K562 (cell line): ENCODE data around the gene CPTP. TPM values are rescaled to one million over a fixed set of nuclear protein-coding genes. Genes with fewer than 3 reads are reported as not detected.

Experiments used
- ATAC-seq: fragments of 200-7000 bp; cut with Tn5 transposase; 3 replicates; pipeline ENCODE4 v1.9.1; 2020; ENCODE audit warnings: moderate library complexity
- BruUV-seq: library from RNA; stranded (reverse); fragments of 400-500 nt; replicated peaks from 2 replicates; lab custom pipeline; 2021; lab: Mats Ljungman, UMichigan
- CTCF ChIA-PET: fragments of 300-600 bp; formaldehyde crosslinking; extraction: SDS; loops from one replicate; lab custom pipeline; 2021; ENCODE audit warnings: low intra/inter-chr PET ratio; lab: Yijun Ruan, JAX
- POLR2A ChIA-PET: fragments of 300-600, 350-650 bp; sonication (Branson Sonifier 250); formaldehyde crosslinking; extraction: SDS; loops from one replicate; lab custom pipeline; 2021; ENCODE audit warnings: antibody characterized with exemption, inconsistent platforms; lab: Yijun Ruan, JAX
- DNase-seq, 4 experiments: peaks; one replicate each; pipeline versions ENCODE4 v3.0.0 to v3.0.0-alpha.2; 2011 to 2018; ENCODE audit warnings: low spot score in 3 of 4, mixed read lengths in 3 of 4; ENCODE audit errors: extremely low read depth in 1 of 4
- FAIRE-seq: peaks from 2 replicates; lab custom pipeline; 2011; peaks lifted over from hg19 to GRCh38; lab: Jason Lieb, UNC
- H2AFZ ChIP-seq: 2 replicates; pipeline ENCODE4 v1.6.0; 2011; ENCODE audit warnings: low read depth, low read length, control low read depth, inconsistent platforms
- H3K27ac ChIP-seq: fragments of 200-600 bp; 3 replicates; pipeline ENCODE4 v1.8.0; 2011; ENCODE audit warnings: low read depth, mild to moderate bottlenecking, control low read depth, inconsistent platforms, low read length, moderate library complexity, mixed read lengths; ENCODE audit errors: extremely low read depth
- H3K27me3 ChIP-seq, 2 experiments: fragments of 300-600 bp in 1 of 2; 2 replicates in 1 of 2; 3 replicates in 1 of 2; pipeline versions ENCODE4 v1.6.0 to v1.8.0; 2011; ENCODE audit warnings: inconsistent platforms in 2 of 2, low read length in 2 of 2, mild to moderate bottlenecking in 1 of 2, mixed read lengths in 1 of 2, moderate library complexity in 1 of 2; ENCODE audit not compliant: control insufficient read depth in 2 of 2, insufficient read depth in 2 of 2
- H3K36me3 ChIP-seq: fragments of 300-600 bp; 3 replicates; pipeline ENCODE4 v1.8.0; 2011; ENCODE audit warnings: mild to moderate bottlenecking, low read length, inconsistent platforms; ENCODE audit not compliant: control insufficient read depth, insufficient read depth
- H3K4me1 ChIP-seq, 2 experiments: fragments of 200-600 bp in 1 of 2; replicated peaks in 1 of 2; 2 replicates in 1 of 2; 3 replicates in 1 of 2; pipeline versions ENCODE4 v1.5.1 to v1.8.0; 2011; ENCODE audit warnings: inconsistent platforms in 2 of 2, low read length in 2 of 2, mild to moderate bottlenecking in 1 of 2, mixed read lengths in 1 of 2, moderate library complexity in 1 of 2; ENCODE audit not compliant: control insufficient read depth in 2 of 2, insufficient read depth in 2 of 2
- H3K4me2 ChIP-seq: 2 replicates; pipeline ENCODE4 v1.6.1; 2011; ENCODE audit warnings: low read length, control low read depth, inconsistent platforms, mixed read lengths; ENCODE audit not compliant: insufficient read depth
- H3K4me3 ChIP-seq: fragments of 200-600 bp; sonication (generic), shearing (Covaris generic); 2 replicates; pipeline ENCODE4 v1.5.1; 2016; ENCODE audit warnings: control low read depth, inconsistent platforms
- H3K79me2 ChIP-seq: fragments of 200-600 bp; 3 replicates; pipeline ENCODE4 v1.8.0; 2011; ENCODE audit warnings: low read length, inconsistent platforms; ENCODE audit not compliant: control insufficient read depth, insufficient read depth
- H3K9ac ChIP-seq, 2 experiments: 2 replicates each; pipeline versions ENCODE4 v1.6.0 to v1.6.1; 2011; ENCODE audit warnings: low read depth in 2 of 2, low read length in 2 of 2, control low read depth in 1 of 2, inconsistent platforms in 1 of 2, mild to moderate bottlenecking in 1 of 2, mixed read lengths in 1 of 2; ENCODE audit not compliant: insufficient read depth in 1 of 2
- H3K9me1 ChIP-seq: one replicate; pipeline ENCODE4 v1.6.0; 2011; ENCODE audit warnings: inconsistent platforms, mild to moderate bottlenecking, low read length, moderate library complexity; ENCODE audit not compliant: control insufficient read depth, insufficient read depth
- H3K9me3 ChIP-seq: replicated peaks from 2 replicates; pipeline ENCODE4 v1.5.1; 2011; ENCODE audit warnings: low read depth, low read length, inconsistent platforms; ENCODE audit not compliant: control insufficient read depth, insufficient read depth
- H4K20me1 ChIP-seq: replicated peaks from 2 replicates; pipeline ENCODE4 v1.6.1; 2011; ENCODE audit warnings: low read length, inconsistent platforms, mixed read lengths; ENCODE audit not compliant: control insufficient read depth, insufficient read depth
- E2F5 ChIP-seq: sonication (generic); formaldehyde crosslinking; IDR thresholded peaks from 2 replicates; pipeline ENCODE4 v1.8.0; 2022; ENCODE audit warnings: mild to moderate bottlenecking, missing genetic modification reagents
- E2F8 ChIP-seq: fragments of 450-650 bp; IDR thresholded peaks from 2 replicates; pipeline ENCODE4 v1.7.1; 2018; ENCODE audit warnings: mild to moderate bottlenecking, low read depth; ENCODE audit not compliant: partially characterized antibody
- FOSL1 ChIP-seq: fragments of 200-800 bp; sonication (Bioruptor generic); conservative IDR thresholded peaks from 2 replicates; pipeline ENCODE4 v1.6.1; 2016; ENCODE audit warnings: missing genetic modification characterization, missing compliant biosample characterization
- HEY1 ChIP-seq: fragments of 250-450 bp; sonication (Bioruptor Pico); IDR thresholded peaks from 2 replicates; pipeline ENCODE4 v1.5.0; 2020; ENCODE audit warnings: mild to moderate bottlenecking, moderate library complexity, borderline replicate concordance
- HMGN3 ChIP-seq: IDR thresholded peaks from 2 replicates; pipeline ENCODE4 v1.6.1; 2011; ENCODE audit warnings: borderline replicate concordance, low read depth, mild to moderate bottlenecking, mixed read lengths, low read length; ENCODE audit not compliant: insufficient read length; ENCODE audit errors: extremely low read depth
- KLF1 ChIP-seq: fragments of 450-650 bp; IDR thresholded peaks from 2 replicates; pipeline ENCODE4 v1.6.1; 2016; ENCODE audit warnings: missing genetic modification characterization, missing compliant biosample characterization
- PATZ1 ChIP-seq: fragments of 250-450 bp; sonication (Bioruptor Pico); IDR thresholded peaks from 2 replicates; pipeline ENCODE4 v1.5.0; 2020; ENCODE audit warnings: mild to moderate bottlenecking, borderline replicate concordance
- POLR2G ChIP-seq: fragments of 200-400 bp; formaldehyde crosslinking; IDR thresholded peaks from 2 replicates; pipeline ENCODE4 v1.6.1; 2017; ENCODE audit warnings: low read depth, mild to moderate bottlenecking, antibody characterized with exemption, low read length, moderate library complexity
- SRSF3 ChIP-seq: fragments of 200-400 bp; formaldehyde crosslinking; IDR thresholded peaks from 2 replicates; pipeline ENCODE4 v1.6.1; 2016; ENCODE audit warnings: mild to moderate bottlenecking, low read length, moderate library complexity; ENCODE audit not compliant: insufficient read depth
- SUPT5H ChIP-seq: fragments of 450-650 bp; IDR thresholded peaks from 2 replicates; pipeline ENCODE4 v1.6.1; 2016
- U2AF2 ChIP-seq: fragments of 200-400 bp; formaldehyde crosslinking; optimal IDR thresholded peaks from 2 replicates; pipeline ENCODE3; 2017; ENCODE audit warnings: low read depth, mild to moderate bottlenecking, low read length
- ZNF586 ChIP-seq: fragments of 450-650 bp; formaldehyde crosslinking; conservative IDR thresholded peaks from 2 replicates; pipeline ENCODE4 v1.4.0; 2020; ENCODE audit warnings: mild to moderate bottlenecking, moderate library complexity
- ZNF707 ChIP-seq: fragments of 250-450 bp; sonication (Bioruptor Pico); conservative IDR thresholded peaks from 2 replicates; pipeline ENCODE4 v1.8.0; 2022; ENCODE audit warnings: inconsistent platforms, mild to moderate bottlenecking, moderate library complexity
- WGBS: fragments of 100-300 bp; shearing (Covaris generic); methylation state at CpG from one replicate; pipeline ENCODE4 v1.1.6; 2016; ENCODE audit warnings: low coverage, mixed read lengths; ENCODE audit not compliant: insufficient coverage; ENCODE audit errors: missing lambda C conversion rate; 5-methylcytosine and 5-hydroxymethylcytosine counted together
- in situ Hi-C: fragments of 300-500 bp; cut with MboI; formaldehyde crosslinking; loops from 4 replicates; pipeline ENCODE4 v1.15.0; 2018; ENCODE audit warnings: inconsistent platforms, mixed read lengths
- intact Hi-C: fragments of 100-400 bp; cut with micrococcal nuclease; formaldehyde crosslinking; loops from 2 replicates; pipeline ENCODE4 v1.14.2; 2022
- polyA plus RNA-seq, 8 experiments: library from polyadenylated mRNA; depleted of rRNA in 4 of 8; stranded (reverse) in 5 of 8; unstranded in 3 of 8; fragments of >200 nt; fragmentation: Nextera tagmentation in 2 of 8; fragmentation: Illumina TruSeq in 1 of 8; extraction: Ambion mirVana in 2 of 8; extraction: Trizol in 1 of 8; gene quantifications; 2 replicates each; pipeline versions ENCODE4 v1.2.1 to v1.2.3, GENCODE V29; 2011 to 2014; ENCODE audit warnings: inconsistent platforms in 1 of 8, missing spikeins in 1 of 8
- total RNA-seq, 7 experiments: library from RNA; depleted of rRNA in 6 of 7; stranded (reverse); fragments of >200 nt in 6 of 7; fragmentation: Illumina TruSeq in 2 of 7; extraction: Trizol in 2 of 7; gene quantifications; 2 replicates each; pipeline versions ENCODE4 v1.2.1 to v1.2.3, GENCODE V29; 2011 to 2021; ENCODE audit warnings: low replicate concordance in 1 of 7

CPTP gene
- total and polyA plus RNA-seq, 9 of the 15 experiments (the other 6 are each of a cell fraction or from before 2014, with no cell fraction given) = 0.11 to 25.8 (median 3.5) TPM

GRCh38 chr1:1331068-1331965 lies 6.7 kb downstream of the CPTP start, which contains the start of gene TAS1R3:
Gene TAS1R3 (plus strand): TSS chr1:1331280. CDS start chr1:1331346, 66 bp downstream.
- ChIA-PET POLR2A (interaction anchor here (0.6 to 1.7 kb wide), 6 partner anchors 11 to 38 kb away, joined by 3 to 9 read pairs (median 4); no protein-coding TSS in a partner anchor), CTCF (no interaction called here)
- peaks cover 4% of the 10 kb centered on the region for H3K9me1 ChIP-seq
- peaks cover 6% of the 10 kb centered on the region for H3K9me3 ChIP-seq
- peaks cover 0 to 94% of the 10 kb centered on the region in 2 experiments; a peak in 2 of 5 replicates for H3K4me1 ChIP-seq
- H3K4me3 ChIP-seq = no peak within 1 kb of the TSS
- peaks cover 12% of the 10 kb centered on the region; the same call in 1 of the 2 replicates for H4K20me1 ChIP-seq
- H3K36me3 ChIP-seq = peaks cover 34% of the 10 kb centered on the region; the same call in 1 of the 3 replicates
- no TSS peak for BruUV-seq
- H3K4me2 ChIP-seq = no peak within 1 kb of the TSS
- H3K9ac ChIP-seq = peak within 1 kb of the TSS in 1 of 2 experiments; percentile 55; a peak in 1 of 4 replicates
- no peak for ATAC-seq
- H2AFZ ChIP-seq = no peak within 1 kb of the TSS
- in situ Hi-C loops = no loop called here
- intact Hi-C loops = no loop called here
- 72% methylated on average over 40 of the region's 41 CpGs for WGBS
- H3K27ac ChIP-seq = no peak within 1 kb of the TSS
- DNase-seq = no peak
- H3K79me2 ChIP-seq = peaks cover 2% of the 10 kb centered on the region; the same call in 1 of the 3 replicates
- no peaks in the 10 kb centered on the region for H3K27me3 ChIP-seq
- FAIRE-seq = no peak
- TF ChIP-seq U2AF2 (no peak), E2F5 (CRISPR knock-in tag) (no peak), FOSL1 (tag) (no peak), ZNF707 (CRISPR knock-in tag) (no peak), POLR2G (peak; percentile 80), SUPT5H (0 out of 2 replicates have a peak, but pooled peaks have one; percentile 39), PATZ1 (CRISPR knock-in tag) (no peak), HMGN3 (peak; percentile 19), E2F8 (no peak), HEY1 (no peak), SRSF3 (no peak), KLF1 (tag) (no peak), ZNF586 (CRISPR knock-in tag) (no peak)
